Myocyte (in vitro differentiated cells): ENCODE results near the gene C5AR2. TPM values are rescaled to one million over a fixed set of nuclear protein-coding genes. Genes with fewer than 3 reads are reported as not detected.
"Not testable (repeated sequence)": the region's sequence is repeated elsewhere in the genome, so short reads cannot be mapped to it uniquely, and the experiment has no call there.

Experiments used
- DNase-seq: peaks from one replicate; pipeline ENCODE4 v3.0.0-alpha.2; 2012; ENCODE audit warnings: low read depth
- total RNA-seq: library from RNA; depleted of rRNA; stranded (reverse); fragments of >200 nt; gene quantifications from 2 replicates; pipeline ENCODE4 v1.2.3, GENCODE V29; 2014

Gene C5AR2
- total RNA-seq, 1 donor from 2014 or later: not detected

DNA sequence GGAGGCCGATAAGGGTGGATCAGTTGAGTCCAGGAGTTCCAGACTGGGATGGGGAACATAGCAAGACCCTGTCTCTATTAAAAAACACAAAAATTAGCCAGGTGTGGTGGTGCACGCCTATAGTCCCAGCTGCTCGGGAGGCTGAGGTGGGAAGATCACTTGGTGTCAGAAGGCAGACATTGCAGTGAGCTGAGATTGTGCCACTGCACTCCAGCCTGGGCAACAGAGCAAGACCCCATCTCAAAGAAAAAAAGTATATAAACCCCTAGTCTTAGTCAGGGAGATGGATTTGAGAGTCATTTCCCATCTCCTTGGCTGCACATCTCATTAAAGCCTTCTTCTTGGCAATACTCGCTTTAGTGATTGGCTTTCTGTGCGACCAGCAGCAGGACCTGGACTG lies 51.9 kb downstream of the C5AR2 start:
- not testable (repeated sequence) for DNase-seq

DNA sequence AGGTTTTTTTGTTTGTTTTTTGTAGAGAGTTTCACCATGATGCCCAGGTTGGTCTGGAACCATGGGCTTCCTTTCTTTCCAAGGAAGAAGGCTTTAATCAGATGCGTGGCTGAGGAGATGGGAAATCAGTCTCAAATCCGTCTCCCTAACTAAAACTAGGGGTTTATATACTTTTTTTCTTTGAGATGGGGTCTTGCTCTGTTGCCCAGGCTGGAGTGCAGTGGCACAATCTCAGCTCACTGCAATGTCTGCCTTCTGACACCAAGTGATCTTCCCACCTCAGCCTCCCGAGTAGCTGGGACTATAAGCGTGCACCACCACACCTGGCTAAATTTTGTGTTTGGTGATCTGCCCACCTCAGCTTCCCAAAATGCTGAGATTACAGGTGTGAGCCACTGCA lies 52.6 kb downstream of the C5AR2 start:
- DNase-seq: not testable (repeated sequence)

GRCh38 chr19:47386582-47386981 lies 54.6 kb downstream of the C5AR2 start:
- DNase-seq: not testable (repeated sequence)

- not testable (repeated sequence) for DNase-seq
Observed at GRCh38 chr19:47387623-47388022, 55.6 kb downstream of the C5AR2 start.

GRCh38 chr19:47388721-47389120 lies 56.7 kb downstream of the C5AR2 start:
- not testable (repeated sequence) for DNase-seq

DNA sequence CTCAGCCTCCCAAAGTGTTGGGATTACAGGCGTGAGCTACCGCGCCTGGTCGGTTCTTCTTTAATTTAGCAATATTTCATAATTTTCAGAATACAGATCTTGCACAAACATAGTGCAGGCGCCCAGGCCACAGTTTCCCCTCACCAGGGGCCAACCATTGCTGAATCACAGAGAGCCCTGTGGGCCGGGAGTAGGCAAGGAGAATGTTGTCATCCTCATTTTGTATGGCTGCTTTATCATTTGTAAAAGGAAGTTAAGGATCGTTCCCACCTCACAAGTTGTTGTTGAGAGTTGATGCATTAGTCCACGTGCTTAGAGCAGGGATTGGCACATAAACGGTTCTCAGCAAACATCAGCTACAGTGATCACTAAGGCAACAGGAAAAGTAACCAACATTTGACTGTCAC lies 57.2 kb downstream of the C5AR2 start:
- DNase-seq: no peak

- peak; percentile 6 for DNase-seq
Observed at GRCh38 chr19:47390533-47391488, 58.8 kb downstream of the C5AR2 start.

- DNase-seq: peak; percentile 71
Observed at GRCh38 chr19:47391510-47392223, 59.7 kb downstream of the C5AR2 start.

Other genes with a start within 250 kb of the C5AR2 start
- 10.1 and 11.3 TPM in 2 replicates for gene ZC3H4, start 218.4 kb upstream of the C5AR2 start, total RNA-seq
- gene SAE1, start 201.3 kb upstream of the C5AR2 start, total RNA-seq: 144 and 177 TPM in 2 replicates
- gene BBC3, start 101.0 kb upstream of the C5AR2 start, total RNA-seq: 13.2 and 18.0 TPM in 2 replicates
- 5.9 and 6.9 TPM in 2 replicates for gene CCDC9, start 75.7 kb upstream of the C5AR2 start, total RNA-seq
- 1.8 and 1.9 TPM in 2 replicates for gene INAFM1, start 57.3 kb upstream of the C5AR2 start, total RNA-seq
- not detected in 2 replicates for gene C5AR1, start 22.3 kb upstream of the C5AR2 start, total RNA-seq
- 9.9 and 14.4 TPM in 2 replicates for gene DHX34, start 17.1 kb downstream of the C5AR2 start, total RNA-seq
- gene MEIS3, start 87.4 kb downstream of the C5AR2 start, total RNA-seq: 4.4 and 4.9 TPM in 2 replicates
- gene SLC8A2, start 139.7 kb downstream of the C5AR2 start, total RNA-seq: not detected in 2 replicates
- 5.7 and 12.5 TPM in 2 replicates for gene KPTN, start 152.0 kb downstream of the C5AR2 start, total RNA-seq
- gene NAPA, start 182.9 kb downstream of the C5AR2 start, total RNA-seq: 195 and 246 TPM in 2 replicates
- 0.08 TPM in 1 of 2 replicates, not detected in the other for gene ZNF541, start 241.0 kb downstream of the C5AR2 start, total RNA-seq